ENCODE results near the gene RHBDL1.

RHBDL1 gene

GRCh38 chr16:626787-627453, 48.6 kb upstream of the RHBDL1 start:
- Histone ChIP-seq H3K9me3 (ENCODE audit: control insufficient read depth, insufficient read depth, low read depth, low read length) (no peaks in the 10 kb centered on the region), H3K27ac (ENCODE audit: extremely low read depth, low read depth, low read length) (no peak overlapping the region), H3K4me3 (ENCODE audit: low read depth, low read length) (no peak overlapping the region), H3K36me3 (ENCODE audit: control insufficient read depth in 2 of 2, insufficient read depth in 1 of 2, low read length in 2 of 2) (no peaks in the 10 kb centered on the region), H3K4me1 (ENCODE audit: control insufficient read depth, insufficient read depth, low read length) (peaks cover 2% of the 10 kb centered on the region; the same call in 1 of the 2 replicates)
- CTCF ChIA-PET, result no interaction called here
- POLR2A ChIA-PET, result no interaction called here
- TF ChIP-seq ZNF394 (tag by site-specific recombination; IDR thresholded peaks at IDR 0.05; ENCODE audit: borderline replicate concordance), result no peak
- TF ChIP-seq ZNF2 (tag by site-specific recombination; IDR thresholded peaks at IDR 0.05), result 0 out of 2 replicates have a peak, but pooled peaks have one; percentile 27
- TF ChIP-seq, protein P1, sequence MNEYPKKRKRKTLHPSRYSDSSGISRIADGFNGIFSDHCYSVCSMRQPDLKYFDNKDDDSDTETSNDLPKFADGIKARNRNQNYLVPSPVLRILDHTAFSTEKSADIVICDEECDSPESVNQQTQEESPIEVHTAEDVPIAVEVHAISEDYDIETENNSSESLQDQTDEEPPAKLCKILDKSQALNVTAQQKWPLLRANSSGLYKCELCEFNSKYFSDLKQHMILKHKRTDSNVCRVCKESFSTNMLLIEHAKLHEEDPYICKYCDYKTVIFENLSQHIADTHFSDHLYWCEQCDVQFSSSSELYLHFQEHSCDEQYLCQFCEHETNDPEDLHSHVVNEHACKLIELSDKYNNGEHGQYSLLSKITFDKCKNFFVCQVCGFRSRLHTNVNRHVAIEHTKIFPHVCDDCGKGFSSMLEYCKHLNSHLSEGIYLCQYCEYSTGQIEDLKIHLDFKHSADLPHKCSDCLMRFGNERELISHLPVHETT (tag by site-specific recombination; IDR thresholded peaks at IDR 0.05), result peak; percentile 72
- no peak for TF ChIP-seq OSR2 (tag by site-specific recombination; IDR thresholded peaks at IDR 0.05)
- TF ChIP-seq ZNF571 (tag by site-specific recombination; IDR thresholded peaks at IDR 0.05), result no peak
- TF ChIP-seq SALL2 (tag by site-specific recombination; IDR thresholded peaks at IDR 0.05; ENCODE audit: borderline replicate concordance), result no peak
- peak; percentile 96 for TF ChIP-seq ZNF600 (tag by site-specific recombination; IDR thresholded peaks at IDR 0.05)
- TF ChIP-seq ZNF654 (tag by site-specific recombination; IDR thresholded peaks at IDR 0.05; ENCODE audit: low read depth), result no peak
- no peak for TF ChIP-seq ZFHX2 (tag by site-specific recombination; conservative IDR thresholded peaks at IDR 0.05)
- TF ChIP-seq ZEB2 (tag by site-specific recombination; IDR thresholded peaks at IDR 0.05), result peak; percentile 80
- TF ChIP-seq SCRT1 (tag by site-specific recombination; IDR thresholded peaks at IDR 0.05; ENCODE audit: borderline replicate concordance), result 0 out of 2 replicates have a peak, but pooled peaks have one; percentile 47
- no peak for TF ChIP-seq ZNF132 (tag by site-specific recombination; IDR thresholded peaks at IDR 0.05; ENCODE audit: borderline replicate concordance)
- TF ChIP-seq, protein P2, sequence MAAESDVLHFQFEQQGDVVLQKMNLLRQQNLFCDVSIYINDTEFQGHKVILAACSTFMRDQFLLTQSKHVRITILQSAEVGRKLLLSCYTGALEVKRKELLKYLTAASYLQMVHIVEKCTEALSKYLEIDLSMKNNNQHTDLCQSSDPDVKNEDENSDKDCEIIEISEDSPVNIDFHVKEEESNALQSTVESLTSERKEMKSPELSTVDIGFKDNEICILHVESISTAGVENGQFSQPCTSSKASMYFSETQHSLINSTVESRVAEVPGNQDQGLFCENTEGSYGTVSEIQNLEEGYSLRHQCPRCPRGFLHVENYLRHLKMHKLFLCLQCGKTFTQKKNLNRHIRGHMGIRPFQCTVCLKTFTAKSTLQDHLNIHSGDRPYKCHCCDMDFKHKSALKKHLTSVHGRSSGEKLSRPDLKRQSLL (tag by site-specific recombination; IDR thresholded peaks at IDR 0.05), result peak; percentile 48; the same call in 1 of the 2 replicates
- TF ChIP-seq MYNN (tag by site-specific recombination; IDR thresholded peaks at IDR 0.05; ENCODE audit: borderline replicate concordance), result no peak
- peak; percentile 60; the same call in 1 of the 2 replicates for TF ChIP-seq ZFP37 (tag by site-specific recombination; IDR thresholded peaks at IDR 0.05)
- TF ChIP-seq ZFP69B (tag by site-specific recombination; IDR thresholded peaks at IDR 0.05), result peak; percentile 43; the same call in 1 of the 2 replicates
- TF ChIP-seq YY2 (tag by site-specific recombination; IDR thresholded peaks at IDR 0.05), result no peak
- peak; percentile 47; the same call in 1 of the 2 replicates for TF ChIP-seq SP7 (tag by site-specific recombination; IDR thresholded peaks at IDR 0.05)
- no peak for TF ChIP-seq ZNF544 (tag by site-specific recombination; IDR thresholded peaks at IDR 0.05)
- no peak for TF ChIP-seq ZNF354C (tag by site-specific recombination; IDR thresholded peaks at IDR 0.05; ENCODE audit: borderline replicate concordance, low read depth)
- no peak for TF ChIP-seq ELK4 (IDR thresholded peaks at IDR 0.05; ENCODE audit: borderline replicate concordance, low read depth, low read length)
- no peak for TF ChIP-seq BCL11B (tag by site-specific recombination; IDR thresholded peaks at IDR 0.05; ENCODE audit: low read depth)
- TF ChIP-seq ZBTB17 (tag by site-specific recombination; IDR thresholded peaks at IDR 0.05), result peak; percentile 26; the same call in 1 of the 2 replicates
- no peak for TF ChIP-seq PRDM2 (tag by site-specific recombination; IDR thresholded peaks at IDR 0.05; ENCODE audit: borderline replicate concordance)
- TF ChIP-seq ZNF629 (tag by site-specific recombination; IDR thresholded peaks at IDR 0.05), result peak; percentile 73
- no peak for TF ChIP-seq ZNF416 (tag by site-specific recombination; IDR thresholded peaks at IDR 0.05)
- TF ChIP-seq, protein P3, sequence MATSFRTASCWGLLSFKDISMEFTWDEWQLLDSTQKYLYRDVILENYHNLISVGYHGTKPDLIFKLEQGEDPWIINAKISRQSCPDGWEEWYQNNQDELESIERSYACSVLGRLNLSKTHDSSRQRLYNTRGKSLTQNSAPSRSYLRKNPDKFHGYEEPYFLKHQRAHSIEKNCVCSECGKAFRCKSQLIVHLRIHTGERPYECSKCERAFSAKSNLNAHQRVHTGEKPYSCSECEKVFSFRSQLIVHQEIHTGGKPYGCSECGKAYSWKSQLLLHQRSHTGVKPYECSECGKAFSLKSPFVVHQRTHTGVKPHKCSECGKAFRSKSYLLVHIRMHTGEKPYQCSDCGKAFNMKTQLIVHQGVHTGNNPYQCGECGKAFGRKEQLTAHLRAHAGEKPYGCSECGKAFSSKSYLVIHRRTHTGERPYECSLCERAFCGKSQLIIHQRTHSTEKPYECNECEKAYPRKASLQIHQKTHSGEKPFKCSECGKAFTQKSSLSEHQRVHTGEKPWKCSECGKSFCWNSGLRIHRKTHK (tag by site-specific recombination; IDR thresholded peaks at IDR 0.05), result no peak
